Cardiac muscle cell (in vitro differentiated cells and primary cell): ENCODE data around the gene FCHO2. TPM values are rescaled to one million over a fixed set of nuclear protein-coding genes. Genes with fewer than 3 reads are reported as not detected.
A peak's percentile ranks its signal among the peaks of the same experiment; 100 is the strongest.

ENCODE experiments used
- DNase-seq, 2 donors: peaks; one replicate each; pipeline versions ENCODE4 v3.0.0 to v3.0.0-alpha.2; 2010 to 2017; ENCODE audit warnings: low read depth in 1 of 2, low spot score in 1 of 2
- H3K27ac ChIP-seq: fragments of 200-600 bp; sonication (generic); 2 replicates; pipeline ENCODE4 v1.5.1; 2016
- H3K27me3 ChIP-seq: fragments of 200-600 bp; sonication (generic); 2 replicates; pipeline ENCODE4 v1.6.0; 2016; ENCODE audit warnings: control low read depth
- H3K36me3 ChIP-seq: fragments of 200-600 bp; sonication (generic); 2 replicates; pipeline ENCODE4 v1.5.1; 2016; ENCODE audit warnings: control low read depth
- H3K4me1 ChIP-seq: fragments of 200-600 bp; sonication (generic); 2 replicates; pipeline ENCODE4 v1.8.1; 2017; ENCODE audit warnings: low read depth, mild to moderate bottlenecking, mixed run types
- H3K4me3 ChIP-seq: fragments of 200-600 bp; sonication (generic); 2 replicates; pipeline ENCODE4 v1.5.1; 2016; ENCODE audit warnings: mild to moderate bottlenecking
- H3K9me3 ChIP-seq: fragments of 200-600 bp; sonication (generic); 2 replicates; pipeline ENCODE4 v1.5.1; 2017; ENCODE audit warnings: low read depth, mild to moderate bottlenecking, control low read depth
- polyA plus RNA-seq: library from polyadenylated mRNA; unstranded; fragments of >200 nt; fragmentation: Nextera tagmentation; extraction: Ambion mirVana; gene quantifications from 2 replicates; pipeline ENCODE4 v1.2.1, GENCODE V29; 2016
- total RNA-seq: library from RNA; depleted of rRNA; stranded (reverse); fragments of >200 nt; gene quantifications from 2 replicates; pipeline ENCODE4 v1.2.3, GENCODE V29; 2016
- TF ChIP-seq, protein P1 (sequence below): IDR thresholded peaks from 2 replicates; pipeline ENCODE4 v1.5.1; 2012; ENCODE audit warnings: low read depth, mild to moderate bottlenecking, low read length

Gene FCHO2
- total and polyA plus RNA-seq, 2 experiments from 2014 or later: 6.9 to 7.5 TPM

DNA sequence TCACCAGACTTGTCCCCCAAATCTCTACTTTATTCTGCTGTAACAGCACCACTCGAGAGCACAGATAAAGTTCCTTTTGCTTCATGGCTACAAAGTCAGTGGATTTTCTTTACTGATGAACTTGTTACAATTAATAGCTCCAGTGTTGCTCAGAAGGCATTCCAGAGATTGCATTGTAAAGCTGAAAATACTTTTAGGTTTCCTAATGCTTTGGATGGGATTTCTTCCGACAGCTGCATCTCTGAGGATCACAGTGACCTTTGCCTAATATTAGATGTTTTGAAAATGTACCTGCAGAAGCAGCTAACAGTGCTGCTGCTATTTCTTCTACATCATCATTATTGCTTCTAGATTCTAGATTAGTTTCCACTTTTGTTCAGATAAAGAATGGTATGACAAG is 105.8 kb downstream of the FCHO2 start:
- Histone ChIP-seq H3K27me3 (no peaks in the 10 kb centered on the region), H3K9me3 (no peaks in the 10 kb centered on the region), H3K4me3 (no peak overlapping the region), H3K27ac (peak overlapping the region; percentile 36), H3K4me1 (peaks cover 10% of the 10 kb centered on the region), H3K36me3 (peaks cover 5% of the 10 kb centered on the region)
- TF ChIP-seq, protein P1, sequence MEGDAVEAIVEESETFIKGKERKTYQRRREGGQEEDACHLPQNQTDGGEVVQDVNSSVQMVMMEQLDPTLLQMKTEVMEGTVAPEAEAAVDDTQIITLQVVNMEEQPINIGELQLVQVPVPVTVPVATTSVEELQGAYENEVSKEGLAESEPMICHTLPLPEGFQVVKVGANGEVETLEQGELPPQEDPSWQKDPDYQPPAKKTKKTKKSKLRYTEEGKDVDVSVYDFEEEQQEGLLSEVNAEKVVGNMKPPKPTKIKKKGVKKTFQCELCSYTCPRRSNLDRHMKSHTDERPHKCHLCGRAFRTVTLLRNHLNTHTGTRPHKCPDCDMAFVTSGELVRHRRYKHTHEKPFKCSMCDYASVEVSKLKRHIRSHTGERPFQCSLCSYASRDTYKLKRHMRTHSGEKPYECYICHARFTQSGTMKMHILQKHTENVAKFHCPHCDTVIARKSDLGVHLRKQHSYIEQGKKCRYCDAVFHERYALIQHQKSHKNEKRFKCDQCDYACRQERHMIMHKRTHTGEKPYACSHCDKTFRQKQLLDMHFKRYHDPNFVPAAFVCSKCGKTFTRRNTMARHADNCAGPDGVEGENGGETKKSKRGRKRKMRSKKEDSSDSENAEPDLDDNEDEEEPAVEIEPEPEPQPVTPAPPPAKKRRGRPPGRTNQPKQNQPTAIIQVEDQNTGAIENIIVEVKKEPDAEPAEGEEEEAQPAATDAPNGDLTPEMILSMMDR: no peak
- DNase-seq: peak in 1 of 2 donors; percentile 12

DNA sequence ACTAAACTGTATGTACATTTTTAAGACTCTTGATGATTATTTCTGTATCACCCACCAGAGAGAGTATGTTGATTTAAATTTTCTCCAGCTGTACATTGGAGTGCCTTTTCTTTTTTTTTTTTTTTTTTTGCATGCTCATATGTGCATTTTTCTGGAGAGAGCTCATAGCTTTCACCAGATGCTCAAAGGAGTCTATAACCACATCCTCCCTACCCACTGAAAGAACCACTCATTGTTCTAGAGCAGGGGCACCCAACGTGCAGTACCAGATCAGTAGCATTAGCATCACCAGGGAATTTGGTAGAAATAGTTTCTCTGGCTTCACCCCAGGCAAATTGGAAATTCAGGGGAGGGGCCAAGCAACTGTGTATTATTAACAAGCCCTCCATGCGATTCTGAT is 110.6 kb downstream of the FCHO2 start:
- Histone ChIP-seq H3K27ac (no peak overlapping the region), H3K4me1 (peaks cover 4% of the 10 kb centered on the region), H3K4me3 (no peak overlapping the region), H3K9me3 (no peaks in the 10 kb centered on the region), H3K27me3 (no peaks in the 10 kb centered on the region), H3K36me3 (peaks cover 14% of the 10 kb centered on the region)
- DNase-seq: peak in 1 of 2 donors; percentile 35
- TF ChIP-seq, protein P1: no peak

DNA sequence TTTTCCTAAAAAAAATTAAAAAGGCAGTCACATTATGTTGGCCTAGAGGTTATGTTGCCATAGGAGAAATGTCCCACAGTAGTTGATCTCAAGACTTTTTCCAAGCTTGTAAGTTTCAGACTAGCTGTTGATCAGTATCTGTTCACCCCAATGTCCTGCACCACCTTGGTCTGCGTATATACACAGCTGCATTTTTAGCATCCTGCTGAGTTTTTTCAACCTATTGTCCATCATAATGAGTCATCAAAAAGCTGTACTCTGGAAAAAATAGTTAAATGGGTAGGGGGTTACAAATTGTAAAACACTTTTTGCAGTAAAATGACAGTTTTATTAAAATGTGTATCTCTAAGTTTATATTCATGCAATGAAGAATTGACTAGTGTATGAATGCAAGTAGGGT is 111.4 kb downstream of the FCHO2 start:
- TF ChIP-seq, protein P1: no peak

DNA sequence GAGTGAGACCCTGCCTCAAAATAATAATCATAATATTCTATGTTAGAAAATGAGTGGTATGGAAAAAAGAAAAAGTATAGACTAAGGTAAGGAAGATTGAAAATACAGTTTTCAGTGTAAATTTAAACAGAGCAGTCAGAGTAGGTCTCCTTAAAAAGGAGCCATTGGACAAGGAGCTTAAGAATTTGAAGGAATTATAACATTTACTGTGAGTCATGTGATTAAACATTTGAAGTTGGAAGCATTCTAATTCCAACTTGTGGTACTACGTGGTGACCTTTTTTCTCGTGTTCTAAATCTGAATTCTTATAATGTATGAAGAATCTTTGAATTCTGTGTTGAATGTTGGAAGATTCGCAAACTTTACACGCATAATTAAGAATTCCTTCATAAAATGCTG is 125.3 kb downstream of the FCHO2 start:
- no peaks in the 10 kb centered on the region for H3K4me1 ChIP-seq
- TF ChIP-seq, protein P1: no peak
- no peak overlapping the region for H3K27ac ChIP-seq
- DNase-seq: no peak
- peaks cover 15% of the 10 kb centered on the region for H3K36me3 ChIP-seq
- H3K27me3 ChIP-seq: no peaks in the 10 kb centered on the region
- no peaks in the 10 kb centered on the region for H3K9me3 ChIP-seq
- no peak overlapping the region for H3K4me3 ChIP-seq

More for the DNA sequence above, 111.4 kb downstream of the FCHO2 start:
- Histone ChIP-seq H3K27ac (no peak overlapping the region), H3K9me3 (no peaks in the 10 kb centered on the region), H3K27me3 (no peaks in the 10 kb centered on the region), H3K4me1 (no peaks in the 10 kb centered on the region), H3K36me3 (peaks cover 14% of the 10 kb centered on the region), H3K4me3 (no peak overlapping the region)
- no peak for DNase-seq

DNA sequence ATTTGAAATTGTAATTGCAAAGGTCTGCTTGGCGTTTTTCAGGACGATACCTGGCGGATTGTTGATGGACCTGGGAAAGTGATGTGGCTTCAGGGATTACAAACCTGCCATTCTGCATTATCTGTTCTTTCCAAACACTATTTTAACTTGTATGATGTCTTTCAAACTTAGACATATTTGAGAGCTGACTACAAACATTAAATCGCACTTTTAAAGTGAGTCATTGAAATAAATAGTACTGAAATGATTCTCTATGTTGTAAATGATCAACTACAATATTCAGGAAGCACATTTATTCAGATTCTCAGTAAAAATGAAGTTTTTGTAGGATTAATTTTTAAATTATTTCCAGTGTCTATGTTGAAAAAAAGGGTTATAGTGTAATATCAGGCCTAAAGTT is 132.2 kb downstream of the FCHO2 start:
- Histone ChIP-seq H3K27me3 (no peaks in the 10 kb centered on the region), H3K4me1 (no peaks in the 10 kb centered on the region), H3K4me3 (no peak overlapping the region), H3K36me3 (no peaks in the 10 kb centered on the region), H3K9me3 (no peaks in the 10 kb centered on the region), H3K27ac (no peak overlapping the region)
- no peak for DNase-seq
- TF ChIP-seq, protein P1: no peak

DNA sequence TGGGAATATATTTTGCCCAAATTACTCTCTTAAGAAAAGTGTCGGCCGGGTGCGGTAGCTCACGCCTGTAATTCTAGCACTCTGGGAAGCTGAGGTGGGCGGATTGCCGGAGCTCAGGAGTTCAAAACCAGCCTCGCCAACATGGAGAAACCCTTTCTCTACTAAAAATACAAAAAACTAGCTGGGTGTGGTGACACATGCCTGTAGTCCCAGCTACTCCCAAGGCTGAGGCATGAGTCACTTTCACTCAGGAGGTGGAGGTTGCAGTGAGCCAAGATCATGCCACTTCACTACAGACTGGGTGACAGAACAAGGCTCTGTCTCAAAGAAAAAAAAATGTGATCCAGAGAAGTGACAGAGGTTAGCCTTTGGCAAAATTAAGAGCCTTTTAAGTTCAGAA is 138.1 kb downstream of the FCHO2 start:
- H3K27me3 ChIP-seq: no peaks in the 10 kb centered on the region
- TF ChIP-seq, protein P1: no peak
- H3K27ac ChIP-seq: no peak overlapping the region
- DNase-seq: peak in 1 of 2 donors; percentile 30
- H3K4me1 ChIP-seq: no peaks in the 10 kb centered on the region
- no peak overlapping the region for H3K4me3 ChIP-seq
- H3K9me3 ChIP-seq: no peaks in the 10 kb centered on the region
- no peaks in the 10 kb centered on the region for H3K36me3 ChIP-seq
